Neural progenitor cell (in vitro differentiated cells): ENCODE data around the gene HCRTR1.

Source experiments
- CTCF ChIP-seq: fragments of 200-600 bp; sonication (generic); IDR thresholded peaks from 2 replicates; pipeline ENCODE4 v1.5.1; 2017; ENCODE audit warnings: antibody characterized with exemption, mild to moderate bottlenecking
- EZH2 ChIP-seq: fragments of 200-600 bp; sonication (generic); IDR thresholded peaks from 2 replicates; pipeline ENCODE4 v1.6.1; 2017; ENCODE audit warnings: antibody characterized with exemption, mild to moderate bottlenecking, moderate library complexity
- EZH2phosphoT487 ChIP-seq: fragments of 200-600 bp; sonication (generic); IDR thresholded peaks from 2 replicates; pipeline ENCODE4 v1.6.1; 2017; ENCODE audit warnings: antibody characterized with exemption

GRCh38 chr1:31662463-31662862 lies 45.0 kb downstream of the HCRTR1 start:
- TF ChIP-seq EZH2phosphoT487 (no peak), EZH2 (no peak), CTCF (no peak)
